GM12878 (cell line): Measurements from ENCODE around the gene AOAH.

ENCODE experiments used
- BHLHE40 ChIP-seq, 2 experiments: fragments of 450-650 bp in 1 of 2; IDR thresholded peaks; 2 replicates each; pipeline ENCODE4 v1.6.1; 2011 to 2017; ENCODE audit warnings: low read depth in 2 of 2, borderline replicate concordance in 1 of 2, improper control_type of control experiment in 1 of 2, low read length in 1 of 2, mild to moderate bottlenecking in 1 of 2
- CEBPB ChIP-seq, 2 experiments: fragments of 150-350 bp in 1 of 2; IDR thresholded peaks; 2 replicates each; pipeline ENCODE4 v1.6.1; 2012 to 2014; ENCODE audit warnings: low read depth in 2 of 2, low read length in 2 of 2, borderline replicate concordance in 1 of 2, inconsistent platforms in 1 of 2
- CHD2 ChIP-seq: IDR thresholded peaks from 2 replicates; pipeline ENCODE4 v1.6.1; 2011; ENCODE audit warnings: low read depth, low read length, improper control_type of control experiment, borderline replicate concordance
- CHD4 ChIP-seq: fragments of 200-600 bp; sonication (generic); IDR thresholded peaks from 2 replicates; pipeline ENCODE4 v1.6.1; 2016; ENCODE audit warnings: mild to moderate bottlenecking
- DPF2 ChIP-seq: fragments of 450-650 bp; IDR thresholded peaks from 2 replicates; pipeline ENCODE4 v1.6.1; 2017; ENCODE audit warnings: mild to moderate bottlenecking
- FOXM1 ChIP-seq: IDR thresholded peaks from 2 replicates; pipeline ENCODE4 v1.6.1; 2012; ENCODE audit warnings: low read depth, mild to moderate bottlenecking, inconsistent platforms, low read length, moderate library complexity
- GABPA ChIP-seq: IDR thresholded peaks from 2 replicates; pipeline ENCODE4 v1.6.1; 2014; ENCODE audit warnings: antibody characterized with exemption, low read depth, mild to moderate bottlenecking, inconsistent platforms
- MXI1 ChIP-seq: fragments of 150-350 bp; IDR thresholded peaks from 2 replicates; pipeline ENCODE4 v1.6.1; 2011; ENCODE audit warnings: low read depth, mild to moderate bottlenecking, inconsistent platforms, low read length, improper control_type of control experiment
- NFYB ChIP-seq: IDR thresholded peaks from 2 replicates; pipeline ENCODE4 v1.6.1; 2011; ENCODE audit warnings: low read depth, mild to moderate bottlenecking, low read length, improper control_type of control experiment, moderate library complexity; ENCODE audit not compliant: insufficient read depth
- NR2C2 ChIP-seq: IDR thresholded peaks from 2 replicates; pipeline ENCODE4 v1.6.1; 2011; ENCODE audit warnings: borderline replicate concordance, low read depth; ENCODE audit not compliant: control insufficient read depth, insufficient read length
- POLR2A ChIP-seq: IDR thresholded peaks from 2 replicates; pipeline ENCODE4 v1.6.1; 2011; ENCODE audit warnings: low read depth, mild to moderate bottlenecking, low read length
- TAF1 ChIP-seq: IDR thresholded peaks from 2 replicates; pipeline ENCODE4 v1.6.1; 2011; ENCODE audit warnings: mild to moderate bottlenecking, low read depth, low read length, borderline replicate concordance
- TF ChIP-seq, protein P1 (sequence below): IDR thresholded peaks from 2 replicates; pipeline ENCODE4 v1.6.1; 2012; ENCODE audit warnings: mild to moderate bottlenecking, low read depth, low read length

DNA sequence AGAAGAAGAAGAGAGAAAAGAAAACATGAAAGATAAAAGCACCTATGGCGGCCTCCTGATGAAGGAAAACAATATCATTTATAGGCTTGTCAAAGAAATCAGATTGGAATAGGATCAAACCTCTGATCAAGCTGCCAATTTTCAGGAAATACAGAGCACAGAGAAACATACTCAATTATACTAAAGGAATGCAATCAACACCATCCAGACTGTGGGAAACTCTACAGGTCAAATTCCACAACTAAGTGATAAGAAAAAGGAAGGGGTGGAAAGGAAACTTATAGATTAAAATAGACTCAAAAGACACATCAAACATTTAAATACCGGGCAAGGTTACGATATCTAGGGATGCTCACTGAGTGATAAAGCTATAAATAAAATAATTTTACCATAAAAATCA is 39.3 kb downstream of the AOAH start:
- no peak for TF ChIP-seq CHD4
- no peak for TF ChIP-seq FOXM1
- TF ChIP-seq MXI1 = no peak
- no peak for TF ChIP-seq CEBPB (IDR thresholded peaks at IDR 0.05; ENCODE audit: borderline replicate concordance in 1 of 2, low read depth in 2 of 2, low read length in 2 of 2)
- TF ChIP-seq, protein P1, sequence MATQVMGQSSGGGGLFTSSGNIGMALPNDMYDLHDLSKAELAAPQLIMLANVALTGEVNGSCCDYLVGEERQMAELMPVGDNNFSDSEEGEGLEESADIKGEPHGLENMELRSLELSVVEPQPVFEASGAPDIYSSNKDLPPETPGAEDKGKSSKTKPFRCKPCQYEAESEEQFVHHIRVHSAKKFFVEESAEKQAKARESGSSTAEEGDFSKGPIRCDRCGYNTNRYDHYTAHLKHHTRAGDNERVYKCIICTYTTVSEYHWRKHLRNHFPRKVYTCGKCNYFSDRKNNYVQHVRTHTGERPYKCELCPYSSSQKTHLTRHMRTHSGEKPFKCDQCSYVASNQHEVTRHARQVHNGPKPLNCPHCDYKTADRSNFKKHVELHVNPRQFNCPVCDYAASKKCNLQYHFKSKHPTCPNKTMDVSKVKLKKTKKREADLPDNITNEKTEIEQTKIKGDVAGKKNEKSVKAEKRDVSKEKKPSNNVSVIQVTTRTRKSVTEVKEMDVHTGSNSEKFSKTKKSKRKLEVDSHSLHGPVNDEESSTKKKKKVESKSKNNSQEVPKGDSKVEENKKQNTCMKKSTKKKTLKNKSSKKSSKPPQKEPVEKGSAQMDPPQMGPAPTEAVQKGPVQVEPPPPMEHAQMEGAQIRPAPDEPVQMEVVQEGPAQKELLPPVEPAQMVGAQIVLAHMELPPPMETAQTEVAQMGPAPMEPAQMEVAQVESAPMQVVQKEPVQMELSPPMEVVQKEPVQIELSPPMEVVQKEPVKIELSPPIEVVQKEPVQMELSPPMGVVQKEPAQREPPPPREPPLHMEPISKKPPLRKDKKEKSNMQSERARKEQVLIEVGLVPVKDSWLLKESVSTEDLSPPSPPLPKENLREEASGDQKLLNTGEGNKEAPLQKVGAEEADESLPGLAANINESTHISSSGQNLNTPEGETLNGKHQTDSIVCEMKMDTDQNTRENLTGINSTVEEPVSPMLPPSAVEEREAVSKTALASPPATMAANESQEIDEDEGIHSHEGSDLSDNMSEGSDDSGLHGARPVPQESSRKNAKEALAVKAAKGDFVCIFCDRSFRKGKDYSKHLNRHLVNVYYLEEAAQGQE = no peak
- TF ChIP-seq POLR2A = no peak
- TF ChIP-seq DPF2 = no peak
- TF ChIP-seq BHLHE40 (IDR thresholded peaks at IDR 0.05; ENCODE audit: borderline replicate concordance in 1 of 2, low read depth in 2 of 2, low read length in 1 of 2) = no peak
- TF ChIP-seq CHD2 = no peak
- TF ChIP-seq GABPA = no peak
- TF ChIP-seq NR2C2 = no peak
- TF ChIP-seq NFYB = no peak
- TF ChIP-seq TAF1 = no peak
